ENCODE measurements around the gene IFI30. TPM values are rescaled to one million over a fixed set of nuclear protein-coding genes. Genes with fewer than 3 reads are reported as not detected.
A peak's percentile ranks its signal among the peaks of the same experiment; 100 is the strongest.

The IFI30 gene
- total RNA-seq, 2 experiments from 2014 or later, result 57.1 to 66.2 TPM

DNA sequence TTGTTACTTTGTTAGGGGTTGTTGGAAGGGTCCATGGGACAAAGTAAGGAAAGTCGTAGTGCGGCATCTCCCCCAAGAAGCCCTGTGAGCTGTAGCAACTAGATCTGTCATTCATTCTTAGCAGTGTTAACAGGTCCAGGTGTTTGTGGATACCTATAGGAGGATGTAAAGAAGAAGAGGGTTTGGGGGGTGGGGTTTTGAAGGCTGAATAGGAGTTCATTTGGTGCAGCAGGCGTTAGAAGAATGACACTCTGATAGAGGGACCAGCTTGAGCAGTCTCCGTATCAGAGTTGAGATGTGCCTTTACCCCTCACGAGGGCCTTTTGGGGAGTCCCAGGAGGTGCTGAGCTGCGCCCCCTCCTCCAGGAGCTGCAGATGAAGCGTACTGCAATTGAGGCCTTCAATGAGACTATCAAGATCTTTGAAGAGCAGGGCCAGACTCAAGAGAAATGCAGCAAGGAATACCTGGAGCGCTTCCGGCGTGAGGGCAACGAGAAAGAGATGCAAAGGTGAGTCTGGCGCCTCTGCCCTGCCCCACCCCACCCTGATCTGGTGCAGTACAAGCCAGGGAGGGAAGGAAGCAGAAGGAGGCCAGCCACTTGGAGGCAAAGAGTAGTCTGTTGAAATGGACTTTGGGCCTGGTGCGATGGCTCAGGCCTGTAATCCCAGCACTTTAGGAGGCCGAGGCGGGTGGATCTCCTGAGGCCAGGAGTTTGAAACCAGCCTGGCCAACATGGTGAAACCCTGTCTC is 7.6 kb upstream of the IFI30 start:
- no peaks in the 10 kb centered on the region for H3K36me3 Mint-ChIP-seq
- CTCF ChIA-PET, result interaction anchor here (1.0 to 6.0 kb wide), 4 partner anchors 55 to 104 kb away, joined by 3 to 84 read pairs (median 4); no protein-coding TSS in a partner anchor
- no peak overlapping the region for H3K4me3 Mint-ChIP-seq

DNA sequence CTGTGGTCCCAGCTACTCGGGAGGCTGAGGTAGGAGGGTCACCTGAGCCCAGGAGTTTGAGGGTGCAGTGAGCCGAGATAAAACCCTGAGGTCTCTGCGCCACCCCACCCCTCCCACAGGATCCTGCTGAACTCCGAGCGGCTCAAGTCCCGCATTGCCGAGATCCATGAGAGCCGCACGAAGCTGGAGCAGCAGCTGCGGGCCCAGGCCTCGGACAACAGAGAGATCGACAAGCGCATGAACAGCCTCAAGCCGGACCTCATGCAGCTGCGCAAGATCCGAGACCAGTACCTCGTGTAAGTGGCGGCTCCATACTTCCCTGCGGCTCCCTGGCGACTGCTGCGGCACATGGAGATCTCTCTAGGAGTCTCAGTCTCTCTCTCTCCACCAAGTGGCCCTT is 6.6 kb upstream of the IFI30 start:
- Mint-ChIP-seq H3K36me3 (no peaks in the 10 kb centered on the region), H3K4me1 (peaks cover 3% of the 10 kb centered on the region), H3K27me3 (no peaks in the 10 kb centered on the region), H3K4me3 (no peak overlapping the region), H3K9me3 (ENCODE audit: low read depth) (no peaks in the 10 kb centered on the region), H3K27ac (no peak overlapping the region)
- ATAC-seq (no peak), DNase-seq (no peak)
- CTCF ChIA-PET, result interaction anchor here (1.0 to 6.0 kb wide), 4 partner anchors 15 to 105 kb away, joined by 3 to 84 read pairs (median 6); partner anchors contain the start of gene PIK3R2

More for the DNA sequence above, 7.6 kb upstream of the IFI30 start:
- Mint-ChIP-seq H3K27me3 (no peaks in the 10 kb centered on the region), H3K4me1 (peaks cover 3% of the 10 kb centered on the region), H3K9me3 (ENCODE audit: low read depth) (no peaks in the 10 kb centered on the region), H3K27ac (no peak overlapping the region)
- ATAC-seq, result no peak
- no peak for DNase-seq

GRCh38 chr19:18167975-18168645 is 5.5 kb upstream of the IFI30 start:
- CTCF ChIA-PET, result interaction anchor here (0.6 to 6.0 kb wide), 24 partner anchors 9 to 165 kb away, joined by 3 to 84 read pairs (median 4); partner anchors contain the start of genes ARRDC2, IL12RB1, MPV17L2 and PIK3R2
- no peak overlapping the region for H3K27ac Mint-ChIP-seq
- no peak overlapping the region for H3K4me3 Mint-ChIP-seq
- no peaks in the 10 kb centered on the region for H3K36me3 Mint-ChIP-seq
- H3K4me1 Mint-ChIP-seq, result peaks cover 7% of the 10 kb centered on the region
- peak; percentile 80 for DNase-seq
- H3K27me3 Mint-ChIP-seq, result no peaks in the 10 kb centered on the region
- ATAC-seq, result peak; percentile 95
- no peaks in the 10 kb centered on the region for H3K9me3 Mint-ChIP-seq (ENCODE audit: low read depth)

GRCh38 chr19:18168673-18169381 is 4.8 kb upstream of the IFI30 start:
- peaks cover 10% of the 10 kb centered on the region for H3K4me1 Mint-ChIP-seq
- DNase-seq, result no peak
- H3K27ac Mint-ChIP-seq, result no peak overlapping the region
- H3K36me3 Mint-ChIP-seq, result no peaks in the 10 kb centered on the region
- no peak overlapping the region for H3K4me3 Mint-ChIP-seq
- CTCF ChIA-PET, result interaction anchor here (0.9 to 6.0 kb wide), 16 partner anchors 8 to 161 kb away, joined by 3 to 84 read pairs (median 5); partner anchors contain the start of genes ARRDC2 and PIK3R2
- no peak for ATAC-seq
- no peaks in the 10 kb centered on the region for H3K9me3 Mint-ChIP-seq (ENCODE audit: low read depth)
- no peaks in the 10 kb centered on the region for H3K27me3 Mint-ChIP-seq

DNA sequence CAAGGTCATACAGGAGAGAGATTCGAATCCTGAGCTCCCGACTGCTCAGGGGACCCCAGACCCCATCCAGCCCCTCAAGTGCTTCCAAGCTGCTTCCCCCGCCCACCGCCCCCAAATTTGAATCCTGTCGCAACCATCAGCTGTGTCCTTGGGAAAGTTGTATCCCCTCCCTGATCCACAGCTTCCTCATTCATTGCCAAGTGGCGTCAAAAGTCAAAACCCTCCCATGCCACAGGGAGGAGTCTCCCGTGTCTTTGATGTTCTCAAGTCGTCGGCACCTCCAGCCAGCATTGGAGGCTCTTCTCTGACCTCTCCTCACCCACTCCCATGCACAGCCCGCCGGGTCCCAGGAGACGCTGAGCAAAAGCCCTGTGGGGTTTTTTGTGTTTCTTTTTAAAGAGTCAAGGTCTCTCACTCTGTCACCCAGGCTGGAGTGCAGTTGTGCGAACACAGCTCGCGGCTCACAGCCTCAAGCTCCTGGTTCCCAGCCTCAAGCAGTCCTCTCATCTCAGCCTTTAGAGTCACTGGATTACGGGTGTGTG is 2.8 kb upstream of the IFI30 start:
- H3K36me3 Mint-ChIP-seq, result peaks cover 6% of the 10 kb centered on the region
- CTCF ChIA-PET, result interaction anchor here (0.7 to 3.4 kb wide), 5 partner anchors 21 to 89 kb away, joined by 3 to 31 read pairs (median 4); no protein-coding TSS in a partner anchor
- no peak for ATAC-seq
- DNase-seq, result no peak
- H3K27ac Mint-ChIP-seq, result no peak overlapping the region
- no peaks in the 10 kb centered on the region for H3K27me3 Mint-ChIP-seq
- peaks cover 25% of the 10 kb centered on the region for H3K4me1 Mint-ChIP-seq
- no peak overlapping the region for H3K4me3 Mint-ChIP-seq
- H3K9me3 Mint-ChIP-seq (ENCODE audit: low read depth), result no peaks in the 10 kb centered on the region

- Mint-ChIP-seq H3K4me3 (no peak overlapping the region), H3K36me3 (peaks cover 11% of the 10 kb centered on the region), H3K27ac (no peak overlapping the region), H3K4me1 (peaks cover 25% of the 10 kb centered on the region), H3K9me3 (ENCODE audit: low read depth) (no peaks in the 10 kb centered on the region), H3K27me3 (no peaks in the 10 kb centered on the region)
- DNase-seq, result peak; percentile 41
- CTCF ChIA-PET, result interaction anchor here (0.7 to 3.4 kb wide), 3 partner anchors 10 to 88 kb away, joined by 3 to 31 read pairs (median 6); no protein-coding TSS in a partner anchor
- ATAC-seq, result no peak
Measured at GRCh38 chr19:18171605-18172327, 1.8 kb upstream of the IFI30 start.

DNA sequence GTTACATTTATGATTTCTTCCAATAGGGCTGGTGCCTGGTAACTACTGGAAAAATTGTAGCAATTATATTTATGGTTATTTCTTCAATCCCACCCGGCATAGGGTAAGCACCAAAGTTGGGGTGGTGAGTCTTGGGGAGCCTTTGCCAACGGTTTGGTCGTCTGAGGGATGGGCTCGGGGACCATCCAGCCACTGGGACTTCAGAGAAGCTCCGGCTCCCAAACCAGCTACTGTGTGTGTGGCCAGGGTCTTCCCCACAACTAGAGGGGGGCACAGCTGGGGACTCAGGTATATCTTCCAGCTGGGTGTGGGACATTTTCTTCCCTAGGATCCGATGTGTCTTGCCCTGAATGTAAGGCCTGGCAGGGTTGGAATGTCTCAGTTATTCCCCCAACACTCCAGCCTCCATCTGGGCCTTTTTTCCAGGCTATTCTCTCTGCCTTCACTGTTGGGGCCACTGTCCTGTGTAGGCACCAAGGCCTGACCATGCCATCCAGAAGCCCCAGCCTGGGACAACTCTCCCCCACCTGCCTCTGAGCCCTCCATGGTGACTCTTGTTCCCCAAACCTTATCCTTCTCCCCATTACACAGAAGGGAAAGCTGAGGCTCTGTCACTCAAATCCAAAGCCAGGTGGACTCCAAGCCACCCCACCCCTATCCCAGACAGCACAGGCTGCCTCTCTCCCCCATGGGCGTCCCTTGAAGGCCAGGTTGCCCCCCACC is 1.1 kb upstream of the IFI30 start:
- no peak for DNase-seq
- Mint-ChIP-seq H3K4me3 (no peak overlapping the region), H3K36me3 (peaks cover 15% of the 10 kb centered on the region), H3K9me3 (ENCODE audit: low read depth) (no peaks in the 10 kb centered on the region), H3K27ac (peak overlapping the region; percentile 28), H3K4me1 (peaks cover 25% of the 10 kb centered on the region), H3K27me3 (no peaks in the 10 kb centered on the region)
- CTCF ChIA-PET, result interaction anchor here (0.9 to 3.4 kb wide), 2 partner anchors 11 to 61 kb away, joined by 6 to 31 read pairs; no protein-coding TSS in a partner anchor
- ATAC-seq, result no peak

DNA sequence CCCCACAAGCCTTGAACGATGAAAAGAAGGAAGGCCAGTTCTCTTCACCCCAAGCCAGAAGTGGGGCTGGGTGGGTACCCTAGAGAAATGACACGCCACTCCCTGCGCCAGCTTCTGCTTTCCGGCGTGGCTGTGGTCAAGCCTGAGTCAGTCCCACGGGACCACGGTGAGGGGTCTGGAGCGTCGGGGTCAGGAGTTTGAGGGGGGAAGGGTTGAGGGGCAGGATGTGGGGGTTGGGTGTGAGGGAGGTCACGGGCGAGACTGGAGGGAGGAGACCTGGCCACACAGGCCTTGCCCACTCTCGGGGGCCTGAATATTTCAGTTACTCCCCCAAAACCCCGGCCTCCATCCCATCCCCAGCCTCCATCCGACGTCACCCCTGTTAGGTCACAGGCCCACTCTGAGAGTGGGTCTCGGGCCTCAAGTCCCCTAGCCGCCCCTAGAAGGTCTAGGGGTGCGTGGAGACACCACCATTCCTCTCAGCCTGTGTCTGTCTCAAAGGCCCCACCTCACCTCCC is 500 bp upstream of the IFI30 start:
- DNase-seq (no peak), ATAC-seq (no peak)
- peaks cover 18% of the 10 kb centered on the region for H3K36me3 Mint-ChIP-seq
- H3K27me3 Mint-ChIP-seq, result no peaks in the 10 kb centered on the region
- CTCF ChIA-PET, result interaction anchor here (0.9 to 3.4 kb wide), 2 partner anchors 12 to 62 kb away, joined by 6 to 31 read pairs; no protein-coding TSS in a partner anchor
- H3K9me3 Mint-ChIP-seq (ENCODE audit: low read depth), result no peaks in the 10 kb centered on the region
- peak overlapping the region; percentile 83 for H3K4me3 Mint-ChIP-seq
- peaks cover 24% of the 10 kb centered on the region for H3K4me1 Mint-ChIP-seq
- peak overlapping the region; percentile 45 for H3K27ac Mint-ChIP-seq

GRCh38 chr19:18174983-18175382 is 1.4 kb downstream of the IFI30 start:
- Mint-ChIP-seq H3K4me3 (peak overlapping the region; percentile 83), H3K27me3 (no peaks in the 10 kb centered on the region), H3K27ac (peak overlapping the region; percentile 15), H3K4me1 (peaks cover 22% of the 10 kb centered on the region), H3K9me3 (ENCODE audit: low read depth) (no peaks in the 10 kb centered on the region), H3K36me3 (peaks cover 20% of the 10 kb centered on the region)
- ATAC-seq, result no peak
- CTCF ChIA-PET, result interaction anchor here (0.7 to 2.4 kb wide), 8 partner anchors 9 to 419 kb away, joined by 3 to 12 read pairs (median 4); partner anchors contain the start of gene MPV17L2
- no peak for DNase-seq

- Mint-ChIP-seq H3K9me3 (ENCODE audit: low read depth) (no peaks in the 10 kb centered on the region), H3K27me3 (no peaks in the 10 kb centered on the region), H3K4me1 (peaks cover 22% of the 10 kb centered on the region), H3K4me3 (no peak overlapping the region), H3K36me3 (peaks cover 20% of the 10 kb centered on the region), H3K27ac (no peak overlapping the region)
- CTCF ChIA-PET, result interaction anchor here (0.8 to 2.3 kb wide), 7 partner anchors 8 to 103 kb away, joined by 3 to 13 read pairs (median 5); partner anchors contain the start of gene MPV17L2
- no peak for DNase-seq
- no peak for ATAC-seq
Measured at GRCh38 chr19:18176367-18177310, 3.0 kb downstream of the IFI30 start.

DNA sequence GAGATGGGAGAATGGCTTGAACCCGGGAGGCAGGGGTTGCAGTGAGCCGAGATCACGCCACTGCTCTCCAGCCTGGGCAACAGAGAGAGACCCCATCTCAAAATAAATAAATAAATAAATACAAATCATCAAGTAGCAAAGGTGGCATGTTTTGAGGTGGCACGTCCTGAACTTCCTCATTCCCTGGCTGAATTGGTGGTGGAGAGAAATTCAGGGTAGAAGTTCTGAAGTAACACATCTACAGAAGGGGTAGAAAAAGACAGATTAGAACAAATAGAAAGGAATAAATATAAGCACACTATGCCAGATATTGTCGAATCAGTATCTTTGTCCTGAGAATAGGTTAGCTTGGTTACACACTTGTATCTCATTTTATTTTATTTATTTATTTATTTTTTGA is 6.3 kb downstream of the IFI30 start:
- Mint-ChIP-seq H3K9me3 (ENCODE audit: low read depth) (no peaks in the 10 kb centered on the region), H3K27me3 (no peaks in the 10 kb centered on the region), H3K4me3 (no peak overlapping the region), H3K27ac (no peak overlapping the region), H3K36me3 (peaks cover 20% of the 10 kb centered on the region), H3K4me1 (peaks cover 5% of the 10 kb centered on the region)
- ATAC-seq (no peak), DNase-seq (no peak)
- CTCF ChIA-PET, result no interaction called here

All from activated CD8-positive, alpha-beta memory T cell treated with anti-CD3 and anti-CD28 coated beads, Interleukin-2, amount 10 ng/mL, durations not matched to agents 7 days and 5 days (primary cell).